ENCODE measurements around the gene PAAF1.
"Not testable (repeated sequence)": the region's sequence is repeated elsewhere in the genome, so short reads cannot be mapped to it uniquely, and the experiment has no call there.

Gene PAAF1

DNA sequence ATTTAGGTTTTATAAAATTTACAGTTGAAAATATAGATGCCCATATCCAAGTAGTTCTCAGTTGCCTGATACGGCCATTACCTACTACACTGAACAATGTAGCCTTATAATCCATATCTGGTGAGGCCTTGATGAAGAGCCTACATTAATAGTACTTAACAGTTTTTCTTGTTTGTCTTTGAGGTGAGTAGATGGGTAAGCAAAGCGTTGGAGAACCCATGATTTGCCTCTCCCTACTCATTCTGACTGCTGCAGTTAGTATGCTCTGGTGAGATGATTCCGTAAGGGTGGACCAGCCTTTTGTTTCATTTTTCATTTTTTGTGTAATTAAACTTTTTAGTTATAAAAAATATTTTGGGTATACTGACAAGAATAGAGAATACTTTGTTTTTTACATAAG lies 11.4 kb downstream of the PAAF1 start:
- FAIRE-seq = no peak

DNA sequence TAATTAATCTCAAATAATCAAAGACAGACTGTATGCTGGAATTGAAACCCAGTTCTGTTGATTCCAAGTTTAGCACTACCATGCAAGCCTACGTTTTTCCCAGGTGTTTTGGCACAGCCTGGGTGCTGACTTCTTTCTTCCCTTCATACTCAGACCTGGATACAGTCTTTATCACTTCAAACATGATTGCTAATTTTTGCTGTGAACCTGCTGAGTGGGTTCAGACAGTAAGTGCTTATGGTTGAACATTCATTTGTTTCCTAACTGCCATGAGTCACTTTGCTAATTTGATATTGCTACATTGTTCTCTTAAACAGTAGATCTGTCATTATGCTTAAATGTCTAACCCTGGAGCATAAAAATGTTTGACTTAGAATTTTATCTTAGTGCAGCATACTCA lies 12.2 kb downstream of the PAAF1 start:
- FAIRE-seq = no peak

DNA sequence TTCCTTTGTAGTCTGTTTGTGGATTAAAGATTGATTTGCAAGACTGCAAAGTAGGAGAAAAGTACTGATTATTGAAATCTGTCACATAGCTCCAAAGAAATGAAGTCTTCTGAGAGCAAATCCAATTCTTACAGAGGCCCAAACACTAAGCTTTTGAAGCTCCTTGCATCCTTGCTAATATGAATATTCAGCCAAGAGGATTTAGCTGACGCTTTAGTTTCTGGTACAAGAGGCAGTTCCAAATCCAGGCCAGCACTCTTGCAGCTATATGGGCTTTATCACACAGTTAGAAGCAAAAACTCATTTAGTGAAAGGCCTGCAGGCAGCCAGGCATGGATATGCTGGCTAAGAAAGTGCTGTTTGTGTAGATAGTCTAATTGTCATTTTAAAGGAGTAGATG lies 12.7 kb downstream of the PAAF1 start:
- FAIRE-seq = no peak

DNA sequence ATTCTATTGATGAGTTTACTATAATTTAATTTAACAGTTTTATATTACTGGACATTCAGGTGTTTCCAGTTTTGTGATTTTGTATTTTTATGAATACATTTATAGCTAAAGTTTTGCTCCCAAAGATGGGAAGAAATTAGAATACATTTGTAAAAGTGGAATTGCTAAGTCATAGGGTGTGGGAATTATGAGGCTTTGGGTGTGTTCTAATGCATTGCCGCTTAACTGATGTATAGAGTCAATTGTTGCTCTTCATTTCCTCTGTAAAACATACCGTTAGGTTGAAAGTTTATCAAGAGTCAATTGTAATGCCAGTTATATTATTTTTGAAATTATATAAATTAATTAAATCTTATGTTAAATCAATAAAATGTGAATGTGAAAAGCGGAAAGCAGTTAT lies 16.2 kb downstream of the PAAF1 start:
- FAIRE-seq = no peak

DNA sequence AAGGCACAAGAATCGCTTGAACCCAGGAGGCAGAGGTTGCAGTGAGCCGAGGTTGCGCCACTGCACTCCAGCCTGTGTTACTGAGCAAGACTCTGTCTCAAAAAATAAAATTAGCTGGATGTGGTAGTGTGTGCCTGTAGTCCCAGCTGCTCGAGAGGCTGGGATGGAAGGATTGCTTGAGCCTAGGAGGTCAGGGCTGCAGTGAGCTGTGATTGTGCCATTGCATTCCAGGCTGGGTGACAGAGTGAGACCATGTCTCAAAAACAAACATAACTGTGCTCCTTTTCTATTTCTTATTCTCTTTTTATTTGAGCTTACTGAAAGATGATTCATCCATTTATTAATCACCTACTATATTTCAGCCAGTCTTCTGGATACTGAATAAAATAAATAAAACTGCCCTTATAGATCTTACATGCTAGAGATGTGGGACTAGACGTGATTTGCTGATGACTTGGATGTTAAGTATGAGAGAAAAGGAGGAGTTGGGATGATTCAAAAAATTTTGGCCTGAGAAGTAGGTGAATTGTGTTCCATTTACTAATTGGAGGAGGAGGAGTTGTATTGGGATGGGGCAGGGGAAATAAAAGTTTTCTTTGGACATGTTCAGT lies 18.0 kb downstream of the PAAF1 start:
- FAIRE-seq = no peak

DNA sequence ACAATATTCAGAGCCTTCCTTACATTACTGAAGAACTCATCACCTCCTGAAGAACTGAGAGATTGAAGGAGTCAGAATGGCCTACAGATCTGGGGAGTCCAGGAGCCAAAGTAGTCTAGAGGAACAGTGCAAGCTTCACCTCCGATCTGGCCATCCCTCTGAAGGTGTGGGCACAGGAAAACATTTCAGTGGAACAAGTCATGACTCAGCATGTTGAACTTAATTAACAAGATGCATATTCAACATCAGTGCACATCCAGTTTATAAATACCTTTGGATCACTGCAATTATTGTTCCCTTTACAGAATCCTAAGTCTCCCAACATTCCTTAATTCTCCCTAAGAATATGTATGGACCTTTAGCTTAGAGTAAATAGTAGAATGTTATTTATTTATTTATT lies 25.5 kb downstream of the PAAF1 start:
- no peak for FAIRE-seq

DNA sequence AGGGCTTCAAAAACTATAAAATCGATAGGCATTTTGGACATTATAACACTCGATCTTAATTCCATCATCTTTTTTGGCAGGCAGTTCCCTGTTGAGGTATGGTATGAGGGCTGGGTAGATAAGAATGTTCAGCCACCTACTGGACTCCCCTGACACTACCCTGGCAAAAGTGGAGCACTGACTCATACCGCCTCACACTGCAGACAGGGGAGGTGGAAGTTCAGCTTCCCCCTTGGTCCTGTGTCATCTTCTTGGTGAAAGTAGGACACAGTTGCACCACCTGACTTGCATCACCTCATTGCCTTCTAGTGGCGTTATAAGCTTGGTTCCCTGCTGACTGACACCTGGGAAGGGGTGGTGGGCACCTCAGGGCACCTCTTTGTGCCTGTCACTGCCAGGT lies 30.4 kb downstream of the PAAF1 start:
- no peak for FAIRE-seq

DNA sequence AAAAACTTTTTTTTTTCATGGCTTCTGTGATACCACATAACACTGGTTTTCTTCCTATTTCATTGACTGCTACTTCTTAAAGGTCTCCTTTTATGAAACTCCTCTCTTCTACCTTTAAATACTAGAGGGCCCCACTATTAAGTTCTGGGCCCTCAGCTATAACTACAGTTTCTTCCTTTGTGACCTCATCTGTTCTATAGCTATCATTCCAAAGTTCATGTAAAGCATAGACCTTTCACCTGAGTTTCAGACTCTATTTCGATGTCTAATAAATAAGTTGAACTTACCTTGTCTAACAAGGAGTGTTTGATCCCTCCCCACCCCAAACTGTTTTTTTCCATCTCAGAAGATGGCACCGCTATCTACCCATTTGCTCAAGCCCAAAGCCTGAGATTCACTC lies 35.2 kb downstream of the PAAF1 start:
- no peak for FAIRE-seq

DNA sequence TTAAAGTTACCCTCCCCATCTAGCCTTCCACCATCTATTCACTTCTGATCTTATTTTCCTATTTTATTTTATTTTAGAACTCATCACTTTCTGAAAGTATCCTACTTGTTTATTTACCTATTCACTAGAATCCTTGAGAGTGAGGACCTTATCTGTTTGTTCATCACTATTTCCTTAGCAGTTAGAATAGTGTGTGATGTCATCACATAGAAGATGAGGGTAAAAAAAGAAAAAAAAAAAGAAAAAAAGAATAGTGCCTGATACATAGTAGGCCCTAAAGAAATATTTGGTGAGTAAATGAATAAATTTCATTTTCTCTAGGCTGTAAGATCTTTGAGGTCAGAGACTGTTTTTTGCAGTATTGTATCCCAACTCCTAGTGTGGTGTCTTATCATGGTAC lies 36.7 kb downstream of the PAAF1 start:
- no peak for FAIRE-seq

DNA sequence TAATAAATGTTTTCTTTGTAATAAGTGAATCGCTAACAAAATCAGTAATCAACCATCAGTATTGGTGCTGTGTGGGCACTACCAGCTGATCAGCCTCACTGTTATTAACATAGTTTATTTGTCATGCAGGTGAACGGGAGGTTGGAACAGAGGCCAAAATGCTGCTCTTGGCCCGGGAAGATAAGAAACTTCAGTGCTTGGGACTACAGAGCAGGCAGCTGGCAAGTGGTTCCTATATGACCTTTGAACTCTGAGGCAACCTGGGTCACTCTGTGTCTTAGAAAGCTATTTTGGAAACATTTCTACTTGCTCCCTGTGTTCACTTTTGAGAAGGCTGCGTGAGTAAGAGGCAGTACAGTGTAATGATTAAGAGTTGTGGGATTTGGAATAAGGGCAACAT lies 37.5 kb downstream of the PAAF1 start:
- no peak for FAIRE-seq

DNA sequence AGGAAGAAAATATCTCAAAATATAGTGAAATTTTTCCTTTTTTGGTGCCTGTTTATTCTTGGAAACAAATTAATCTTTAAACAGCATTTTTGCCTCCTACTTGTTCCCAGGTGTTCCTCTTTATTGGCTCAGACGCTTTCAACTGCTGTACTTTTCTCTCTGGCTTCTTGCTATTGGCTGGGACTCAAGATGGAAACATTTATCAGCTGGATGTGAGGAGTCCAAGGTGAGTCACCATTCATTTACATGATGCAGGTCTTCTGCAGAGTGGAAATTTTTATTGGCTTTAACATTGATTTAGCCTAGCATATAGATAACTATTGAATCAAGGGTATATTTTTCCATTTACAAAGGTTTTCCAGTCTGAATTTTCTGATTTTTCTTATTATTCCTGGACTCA lies 39.6 kb downstream of the PAAF1 start:
- FAIRE-seq = no peak

DNA sequence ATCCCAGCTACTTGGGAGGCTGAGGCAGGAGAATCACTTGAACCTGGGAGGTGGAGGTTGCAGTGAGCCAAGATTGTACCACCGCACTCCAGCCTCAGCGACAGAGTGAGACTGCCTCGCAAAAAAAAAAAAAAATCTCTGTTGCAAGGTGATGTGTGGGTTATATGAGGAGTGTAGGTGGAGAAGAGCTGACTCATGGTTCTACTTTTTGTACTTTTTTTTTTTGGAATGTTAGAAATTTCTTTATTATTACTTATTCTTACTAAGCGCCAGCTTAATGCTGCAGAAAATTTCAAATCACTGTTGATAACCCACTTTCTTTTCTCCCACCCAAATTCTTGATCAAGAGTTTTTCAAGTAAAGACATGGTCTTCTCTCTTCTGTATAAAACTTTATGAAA lies 44.4 kb downstream of the PAAF1 start:
- no peak for FAIRE-seq

DNA sequence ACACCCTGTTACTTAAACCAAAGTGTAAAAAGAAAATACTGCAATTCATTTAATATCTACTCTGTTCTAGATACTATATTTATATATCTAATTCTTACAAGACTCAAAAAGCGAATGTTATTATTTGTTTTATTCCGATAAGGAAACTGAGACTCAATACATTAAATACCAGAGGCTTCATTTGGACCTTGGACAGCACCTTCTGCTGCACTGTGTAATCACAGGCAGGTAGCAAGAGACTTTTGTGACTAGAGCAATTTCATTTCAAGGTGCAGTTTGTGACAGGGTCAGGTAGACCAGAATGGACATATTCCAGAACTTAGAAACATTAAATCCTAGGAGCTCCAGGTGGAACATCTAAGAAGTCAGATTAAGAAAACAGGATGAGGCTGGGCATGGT lies 52.6 kb downstream of the PAAF1 start:
- FAIRE-seq = no peak

DNA sequence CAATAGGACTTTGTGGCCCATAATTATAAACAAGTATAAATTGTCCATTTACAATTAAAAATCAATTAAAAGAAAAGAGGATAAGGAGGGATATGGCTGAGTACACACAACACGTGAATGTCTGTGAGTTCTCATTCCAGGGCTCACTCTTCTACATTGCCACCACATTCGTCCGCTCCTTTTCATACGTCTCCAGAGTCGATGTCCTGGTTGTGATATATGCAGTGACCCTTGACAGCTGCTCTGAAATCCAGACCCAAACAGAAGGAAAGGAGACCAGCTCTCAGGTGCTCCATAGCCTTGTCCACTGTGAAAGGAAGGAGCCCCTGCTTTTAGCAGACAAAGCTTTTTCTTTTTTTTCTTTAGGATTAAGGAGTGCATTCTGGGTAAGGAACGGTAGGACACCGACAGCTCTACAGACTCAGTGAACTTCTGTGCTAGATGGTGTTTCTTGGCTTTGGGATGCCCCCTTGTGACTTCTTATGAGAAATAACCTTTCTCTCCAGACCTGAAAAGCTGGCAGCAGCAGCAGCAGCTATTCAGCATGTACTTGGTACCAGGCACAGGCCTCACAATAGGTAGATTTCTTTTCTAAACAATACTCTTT lies 54.3 kb downstream of the PAAF1 start:
- FAIRE-seq = peak; percentile 98

DNA sequence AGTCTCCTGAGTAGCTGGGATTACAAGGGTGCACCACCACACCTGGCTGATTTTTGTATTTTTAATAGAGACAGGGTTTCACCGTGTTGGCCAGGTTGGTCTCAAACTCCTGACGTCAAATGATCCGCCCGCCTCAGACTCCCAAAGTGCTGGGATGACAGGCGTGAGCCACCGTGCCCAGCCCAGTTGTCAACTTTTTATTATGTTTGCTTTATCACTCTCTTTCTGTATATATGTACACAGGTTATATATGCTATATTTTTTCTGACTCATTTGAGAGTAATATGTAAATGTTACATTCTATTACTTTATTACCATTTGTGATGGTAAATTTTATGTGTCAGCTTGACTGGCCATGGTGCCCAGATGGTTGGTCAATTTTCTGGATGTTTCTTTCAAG lies 55.2 kb downstream of the PAAF1 start:
- FAIRE-seq = no peak

DNA sequence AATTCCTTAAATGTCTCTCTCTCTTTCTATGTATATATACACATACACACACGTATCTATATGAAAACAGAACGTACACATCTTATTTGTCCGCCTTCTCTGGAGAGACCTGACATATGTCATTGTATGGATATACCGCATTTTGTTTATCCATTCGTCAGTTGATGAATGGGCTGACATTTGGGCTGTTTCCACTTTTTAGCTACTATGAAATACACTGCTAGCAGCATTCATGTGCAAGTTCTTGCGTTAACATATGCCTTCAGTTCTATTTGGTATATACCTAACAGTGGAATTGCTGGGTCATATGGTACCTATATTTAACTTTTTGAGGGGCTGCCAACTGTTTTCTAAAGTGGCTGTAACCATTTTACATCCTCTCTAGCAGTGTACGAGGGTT lies 56.0 kb downstream of the PAAF1 start:
- no peak for FAIRE-seq

DNA sequence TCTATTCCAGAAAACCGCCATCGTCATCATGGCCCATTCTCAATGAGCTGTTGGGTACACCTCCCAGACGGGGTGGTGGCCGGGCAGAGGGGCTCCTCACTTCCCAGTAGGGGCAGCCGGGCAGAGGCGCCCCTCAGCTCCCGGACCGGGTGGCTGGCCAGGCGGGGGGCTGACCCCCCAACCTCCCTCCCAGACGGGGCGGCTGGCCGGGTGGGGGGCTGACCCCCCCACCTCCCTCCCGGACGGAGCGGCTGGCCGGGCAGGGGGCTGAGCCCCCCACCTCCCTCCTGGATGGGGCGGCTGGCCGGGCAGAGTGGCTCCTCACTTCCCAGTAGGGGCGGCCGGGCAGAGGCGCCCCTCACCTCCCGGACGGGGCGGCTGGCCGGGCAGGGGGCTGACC lies 59.2 kb downstream of the PAAF1 start:
- not testable (repeated sequence) for FAIRE-seq

DNA sequence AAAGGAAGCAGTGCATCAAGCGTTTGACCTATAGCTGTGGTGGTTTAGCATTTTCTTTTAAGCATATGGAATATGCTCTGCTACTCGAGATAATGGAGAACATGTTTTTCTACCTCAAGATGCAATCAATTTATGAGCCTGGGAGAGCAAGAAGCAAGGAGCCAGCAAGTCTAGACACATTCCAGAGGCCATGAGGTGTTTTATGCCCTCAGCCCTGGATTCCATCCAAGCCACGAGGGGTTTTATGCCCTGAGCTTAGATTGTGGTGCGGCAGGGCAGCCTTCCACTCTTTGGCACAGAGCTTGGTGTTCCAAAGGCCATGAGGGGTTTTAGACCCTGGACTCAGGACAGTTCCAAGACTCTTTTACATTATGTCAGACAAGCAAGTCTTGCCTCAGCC lies 62.3 kb downstream of the PAAF1 start:
- no peak for FAIRE-seq

DNA sequence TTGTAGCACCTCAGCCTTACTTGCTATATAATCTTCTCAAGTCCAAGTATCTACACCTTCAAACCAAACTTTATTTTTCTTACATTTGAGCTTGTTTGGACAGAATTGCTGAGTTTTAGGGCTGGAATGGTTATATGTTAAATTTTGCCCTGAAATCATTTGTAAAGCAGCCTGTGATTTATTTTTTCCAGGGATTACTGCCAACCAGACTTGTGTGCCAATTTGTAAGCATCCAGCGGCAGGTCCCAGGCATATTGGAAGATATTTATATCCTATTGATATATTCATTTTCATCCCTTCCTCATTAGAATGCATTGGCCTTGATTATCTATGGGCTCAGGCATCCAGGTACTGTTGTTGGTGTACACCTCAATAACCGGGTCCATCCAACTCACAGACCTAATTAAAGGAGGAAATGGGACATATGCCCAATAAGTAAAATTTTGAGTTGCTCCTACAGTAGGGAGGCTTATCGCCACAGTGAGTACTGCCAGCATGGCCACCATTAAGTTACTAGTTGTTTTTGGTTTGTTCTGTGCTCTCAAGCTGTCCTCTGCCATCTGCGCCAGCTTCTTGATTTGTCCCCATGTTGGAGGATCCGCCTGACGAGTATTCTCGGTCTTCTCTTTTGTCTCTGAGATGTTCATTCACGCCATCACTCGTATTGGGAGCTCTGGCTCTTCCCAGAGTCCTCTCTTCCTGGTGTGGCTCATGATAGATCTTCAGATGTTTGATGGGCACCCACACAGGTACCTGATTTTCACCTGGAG lies 64.2 kb downstream of the PAAF1 start:
- FAIRE-seq = no peak

DNA sequence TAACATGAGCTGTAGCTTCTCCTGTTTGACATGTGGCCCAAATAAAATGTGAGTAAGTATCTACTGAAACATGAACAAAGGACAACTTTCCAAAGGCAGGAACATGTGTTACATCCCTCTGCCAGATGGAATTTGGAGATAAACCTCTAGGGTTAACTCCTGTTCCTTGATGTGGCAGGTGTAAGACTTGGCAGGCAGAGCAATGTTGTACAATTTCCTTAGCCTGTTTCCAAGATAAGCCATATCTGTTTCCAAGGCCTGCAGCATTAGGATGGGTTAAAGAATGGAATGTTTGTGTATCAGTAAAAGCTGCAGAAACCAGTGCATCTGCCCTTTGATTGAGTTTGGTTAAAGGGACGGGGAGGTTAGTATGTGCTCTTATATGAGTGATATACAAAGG lies 65.2 kb downstream of the PAAF1 start:
- FAIRE-seq = no peak

DNA sequence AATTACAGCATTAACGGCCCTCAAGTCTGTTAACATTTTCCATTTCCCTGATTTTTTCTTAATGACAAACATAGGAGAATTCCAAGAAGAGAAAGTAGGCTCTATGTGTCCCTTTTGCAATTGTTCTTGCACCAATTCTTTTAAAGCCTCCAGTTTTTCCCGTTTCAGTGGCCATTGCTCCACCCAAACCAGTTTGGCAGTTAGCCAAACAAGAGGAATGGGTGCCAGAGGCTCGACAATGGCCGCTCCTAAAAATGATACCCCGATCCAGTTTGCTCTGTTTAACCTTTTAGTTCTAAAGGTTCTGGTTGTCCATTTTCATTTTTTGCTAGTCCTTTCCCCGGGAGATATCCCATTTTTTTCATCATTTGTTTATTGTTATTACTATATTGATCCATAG lies 67.3 kb downstream of the PAAF1 start:
- no peak for FAIRE-seq

DNA sequence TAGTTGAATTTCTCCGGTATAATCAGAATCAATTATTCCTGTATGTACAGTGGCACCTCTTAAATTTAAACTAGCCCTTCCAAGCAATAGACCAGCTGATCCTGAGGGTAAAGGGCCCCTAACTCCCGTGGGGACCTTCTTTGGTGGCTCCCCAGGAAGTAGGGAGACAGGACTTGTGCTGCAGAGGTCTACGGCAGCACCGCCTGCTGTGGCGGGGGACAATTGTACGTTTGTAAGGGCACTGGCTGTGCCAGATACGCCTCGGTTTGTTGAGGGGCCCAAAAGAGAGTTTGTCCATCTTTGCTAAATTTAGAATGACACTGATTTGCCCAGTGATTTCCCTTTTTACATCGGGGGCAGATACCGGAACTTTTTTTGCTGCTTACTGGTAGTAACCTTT lies 68.1 kb downstream of the PAAF1 start:
- no peak for FAIRE-seq

DNA sequence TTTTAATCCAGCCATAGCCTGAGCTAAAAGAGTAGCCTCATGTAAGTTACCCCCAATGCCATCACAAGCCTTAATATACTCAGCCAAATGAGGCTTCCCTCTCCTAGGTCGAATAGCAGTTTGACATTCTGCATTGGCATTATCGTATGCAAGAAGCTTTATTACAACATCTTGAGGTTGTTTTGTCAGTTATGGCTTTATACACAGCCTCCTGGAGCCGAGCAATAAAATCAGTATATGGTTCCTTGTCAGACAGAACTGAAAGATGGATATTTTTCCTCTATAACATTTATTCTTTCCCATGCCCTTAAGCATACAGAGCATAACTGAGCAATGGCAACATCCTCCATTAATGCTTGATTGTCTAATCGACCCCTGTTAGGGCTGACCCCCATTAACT lies 68.6 kb downstream of the PAAF1 start:
- no peak for FAIRE-seq

DNA sequence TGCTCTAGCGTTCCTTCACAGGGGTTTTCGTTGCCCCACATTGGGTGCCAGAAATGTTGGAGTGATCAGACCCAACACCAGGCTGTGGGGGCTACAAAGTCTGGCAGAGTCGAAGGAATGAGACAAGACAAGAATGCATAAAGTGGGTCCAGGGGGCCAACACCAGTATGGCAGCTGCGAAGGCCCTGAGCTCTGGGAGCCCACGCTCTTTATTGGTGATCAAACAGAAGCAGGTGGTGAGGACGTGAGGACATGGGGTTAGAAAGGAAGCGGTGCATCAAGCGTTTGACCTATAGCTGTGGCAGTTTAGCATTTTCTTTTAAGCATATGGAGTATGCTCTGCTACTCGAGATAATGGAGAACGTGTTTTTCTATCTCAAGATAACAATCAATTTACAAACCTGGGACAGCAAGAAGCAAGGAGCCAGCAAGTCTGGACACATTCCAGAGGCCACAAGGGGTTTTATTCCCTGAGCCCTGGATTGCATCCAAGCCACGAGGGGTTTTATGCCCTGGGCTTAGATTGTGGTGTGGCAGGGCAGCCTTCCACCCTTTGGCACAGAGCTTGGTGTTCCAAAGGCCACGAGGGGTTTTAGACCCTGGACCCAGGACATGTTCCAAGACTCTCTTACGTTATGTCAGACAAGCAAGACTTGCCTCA lies 70.1 kb downstream of the PAAF1 start:
- FAIRE-seq = no peak

All from G401.6 (cell line).